GM12878 (cell line): ENCODE results near the gene MAL.

Experiments
- BHLHE40 ChIP-seq, 2 experiments: fragments of 450-650 bp in 1 of 2; IDR thresholded peaks; 2 replicates each; pipeline ENCODE4 v1.6.1; 2011 to 2017; ENCODE audit warnings: low read depth in 2 of 2, borderline replicate concordance in 1 of 2, improper control_type of control experiment in 1 of 2, low read length in 1 of 2, mild to moderate bottlenecking in 1 of 2
- CBX3 ChIP-seq: fragments of 200-600 bp; sonication (generic); IDR thresholded peaks from 2 replicates; pipeline ENCODE4 v1.6.1; 2016; ENCODE audit warnings: low read depth, borderline replicate concordance
- CTCF ChIP-seq, 3 experiments: IDR thresholded peaks in 2 of 3; conservative IDR thresholded peaks in 1 of 3; 2 replicates each; pipeline ENCODE4 v1.5.1; 2011; ENCODE audit warnings: low read depth in 3 of 3, low read length in 3 of 3, mild to moderate bottlenecking in 3 of 3, control low read depth in 2 of 3, moderate library complexity in 2 of 3, inconsistent platforms in 1 of 3, mixed read lengths in 1 of 3; ENCODE audit not compliant: control insufficient read depth in 2 of 3, insufficient read depth in 1 of 3; ENCODE audit errors: extremely low read depth in 1 of 3
- ESRRA ChIP-seq: IDR thresholded peaks from 2 replicates; pipeline ENCODE4 v1.6.1; 2012; ENCODE audit warnings: mild to moderate bottlenecking, low read length, improper control_type of control experiment
- FOXM1 ChIP-seq: IDR thresholded peaks from 2 replicates; pipeline ENCODE4 v1.6.1; 2012; ENCODE audit warnings: low read depth, mild to moderate bottlenecking, inconsistent platforms, low read length, moderate library complexity
- GABPA ChIP-seq: IDR thresholded peaks from 2 replicates; pipeline ENCODE4 v1.6.1; 2014; ENCODE audit warnings: antibody characterized with exemption, low read depth, mild to moderate bottlenecking, inconsistent platforms
- HDAC2 ChIP-seq: fragments of 200-600 bp; sonication (generic); IDR thresholded peaks from 2 replicates; pipeline ENCODE4 v1.6.1; 2017
- JUND ChIP-seq: IDR thresholded peaks from 2 replicates; pipeline ENCODE4 v1.6.1; 2012; ENCODE audit warnings: low read depth, mild to moderate bottlenecking, low read length, improper control_type of control experiment, moderate library complexity
- RCOR1 ChIP-seq: conservative IDR thresholded peaks from 2 replicates; pipeline ENCODE4 v1.6.1; 2012; ENCODE audit warnings: low read depth, low read length, improper control_type of control experiment
- SIX5 ChIP-seq: IDR thresholded peaks from 2 replicates; pipeline ENCODE4 v1.6.1; 2011; ENCODE audit warnings: mild to moderate bottlenecking, low read depth, low read length, moderate library complexity; ENCODE audit not compliant: severe bottlenecking
- TCF3 ChIP-seq: IDR thresholded peaks from 2 replicates; pipeline ENCODE4 v1.6.1; 2012; ENCODE audit warnings: low read depth, mild to moderate bottlenecking, low read length, borderline replicate concordance; ENCODE audit not compliant: insufficient read depth
- TCF7 ChIP-seq: IDR thresholded peaks from 2 replicates; pipeline ENCODE4 v1.6.1; 2014; ENCODE audit warnings: antibody characterized with exemption, borderline replicate concordance
- USF2 ChIP-seq: IDR thresholded peaks from 2 replicates; pipeline ENCODE4 v1.6.1; 2011; ENCODE audit warnings: low read depth, low read length, improper control_type of control experiment, borderline replicate concordance

GRCh38 chr2:95061601-95062183 lies 36.2 kb downstream of the MAL start:
- TF ChIP-seq SIX5 (no peak), TCF3 (no peak), USF2 (no peak), ESRRA (no peak), BHLHE40 (IDR thresholded peaks at IDR 0.05; ENCODE audit: borderline replicate concordance in 1 of 2, low read depth in 2 of 2, low read length in 1 of 2) (no peak), RCOR1 (no peak), CTCF (IDR thresholded peaks at IDR 0.05 in 2 of 3, conservative IDR thresholded peaks at IDR 0.05 in 1 of 3; ENCODE audit: control insufficient read depth in 2 of 3, extremely low read depth in 1 of 3, insufficient read depth in 1 of 3, low read depth in 3 of 3, low read length in 3 of 3) (no peak), JUND (no peak), GABPA (no peak), FOXM1 (no peak), CBX3 (no peak), TCF7 (no peak), HDAC2 (no peak)
